Mucosa of stomach (tissue), 1 donor: ENCODE measurements around the gene NBEAL1.
"Not testable (repeated sequence)": the region's sequence is repeated elsewhere in the genome, so short reads cannot be mapped to it uniquely, and the experiment has no call there.

Source experiments
- H3K27me3 ChIP-seq: one replicate; pipeline ENCODE4 v1.7.0; 2013; ENCODE audit warnings: mild to moderate bottlenecking, low read length; ENCODE audit not compliant: control insufficient read depth, insufficient read depth
- H3K36me3 ChIP-seq: one replicate; pipeline ENCODE4 v1.7.0; 2013; ENCODE audit warnings: low read length; ENCODE audit not compliant: control insufficient read depth, insufficient read depth
- H3K4me1 ChIP-seq: one replicate; pipeline ENCODE4 v1.7.0; 2013; ENCODE audit warnings: mild to moderate bottlenecking, low read length; ENCODE audit not compliant: control insufficient read depth, insufficient read depth
- H3K4me3 ChIP-seq: one replicate; pipeline ENCODE4 v1.7.0; 2013; ENCODE audit warnings: low read length
- H3K9ac ChIP-seq: one replicate; pipeline ENCODE4 v1.7.0; 2013; ENCODE audit warnings: mild to moderate bottlenecking, low read length, moderate library complexity
- H3K9me3 ChIP-seq: one replicate; pipeline ENCODE4 v1.7.0; 2013; ENCODE audit warnings: mild to moderate bottlenecking, low read length, moderate library complexity; ENCODE audit not compliant: control insufficient read depth
- donor health status: Pancreatic carcinoma.

NBEAL1 gene

DNA sequence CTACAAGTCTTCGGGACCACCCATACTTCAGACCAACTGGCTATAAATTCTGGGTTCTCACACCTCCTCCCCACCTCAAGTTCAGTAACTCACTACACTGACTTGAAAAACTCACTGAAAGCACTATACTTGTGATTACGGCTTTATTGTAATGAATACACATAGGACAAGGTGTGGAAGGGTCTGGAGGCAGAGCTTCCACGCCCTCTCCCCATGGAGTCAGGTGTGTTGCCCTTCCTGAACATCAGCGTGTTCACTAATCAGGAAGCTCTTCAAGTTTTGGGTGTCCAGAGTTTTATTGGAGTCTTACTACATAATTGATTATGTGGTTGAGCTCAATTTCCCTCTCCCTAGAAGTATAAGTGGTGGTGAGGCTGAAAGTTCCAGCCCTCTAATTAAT is 27.5 kb downstream of the NBEAL1 start:
- Histone ChIP-seq H3K9ac (no peak overlapping the region), H3K4me1 (no peaks in the 10 kb centered on the region), H3K9me3 (no peaks in the 10 kb centered on the region), H3K36me3 (no peaks in the 10 kb centered on the region), H3K4me3 (no peak overlapping the region), H3K27me3 (no peaks in the 10 kb centered on the region)

DNA sequence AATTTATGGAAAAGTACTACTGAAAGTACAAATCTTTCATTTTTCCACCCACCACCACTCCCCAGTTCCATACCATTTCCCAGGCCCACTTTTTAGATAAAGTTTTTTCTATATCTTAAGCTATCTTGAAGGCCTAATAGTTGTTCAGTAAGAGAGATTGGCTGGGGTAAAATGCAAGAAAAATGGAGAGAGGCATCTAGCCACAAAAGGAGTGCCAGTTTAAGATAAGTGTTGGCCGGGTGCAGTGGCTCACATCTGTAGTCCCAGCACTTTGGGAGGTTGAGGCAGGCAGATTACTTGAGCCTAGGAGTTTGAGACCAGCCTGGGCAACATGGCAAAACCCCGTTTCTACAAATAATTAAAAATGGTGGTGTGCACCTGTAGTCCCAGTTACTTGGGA is 28.6 kb downstream of the NBEAL1 start:
- Histone ChIP-seq H3K4me3 (no peak overlapping the region), H3K4me1 (no peaks in the 10 kb centered on the region), H3K9ac (no peak overlapping the region), H3K36me3 (no peaks in the 10 kb centered on the region), H3K27me3 (no peaks in the 10 kb centered on the region), H3K9me3 (no peaks in the 10 kb centered on the region)

DNA sequence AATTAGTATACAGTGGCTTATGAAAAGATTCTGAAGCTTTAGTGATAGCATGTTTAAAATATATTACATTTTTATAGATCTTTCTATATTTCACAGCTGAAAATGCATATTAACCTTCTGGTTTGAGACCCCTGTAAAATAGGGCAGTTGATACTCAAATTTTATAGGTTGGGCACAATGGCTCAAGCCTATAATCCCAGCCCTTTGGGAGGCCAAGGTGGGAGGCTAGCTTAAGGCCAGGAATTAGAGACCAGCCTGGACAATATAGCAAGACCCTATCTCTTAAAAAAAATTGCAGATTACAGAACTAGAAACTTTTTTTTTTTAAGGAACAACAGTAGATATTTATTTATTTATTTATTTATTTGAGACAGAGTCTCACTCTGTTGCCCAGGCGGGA is 31.2 kb downstream of the NBEAL1 start:
- no peaks in the 10 kb centered on the region for H3K9me3 ChIP-seq

DNA sequence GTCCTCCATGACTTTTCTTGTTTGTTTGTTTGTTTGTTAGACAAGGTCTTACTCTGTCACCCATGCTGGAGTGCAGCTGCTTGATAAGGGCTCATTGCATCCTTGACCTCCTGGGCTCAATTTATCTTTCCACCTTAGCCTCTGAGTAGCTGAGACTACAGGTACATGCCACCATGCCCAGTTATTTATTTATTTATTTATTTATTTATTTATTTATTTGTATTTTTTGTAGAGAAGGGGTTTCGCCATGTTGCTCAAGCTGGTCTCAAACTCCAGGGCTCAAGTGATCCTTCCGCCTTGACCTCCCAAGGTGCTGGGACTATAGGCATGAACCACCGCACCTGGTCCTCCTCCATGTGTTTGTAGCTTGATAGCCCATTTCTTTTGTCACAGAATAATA is 37.9 kb downstream of the NBEAL1 start:
- H3K4me3 ChIP-seq, result no peak overlapping the region
- no peak overlapping the region for H3K9ac ChIP-seq
- H3K4me1 ChIP-seq, result no peaks in the 10 kb centered on the region
- H3K9me3 ChIP-seq, result no peaks in the 10 kb centered on the region
- H3K36me3 ChIP-seq, result no peaks in the 10 kb centered on the region
- H3K27me3 ChIP-seq, result no peaks in the 10 kb centered on the region

More for the DNA sequence above, 31.2 kb downstream of the NBEAL1 start:
- no peaks in the 10 kb centered on the region for H3K4me1 ChIP-seq
- H3K36me3 ChIP-seq, result no peaks in the 10 kb centered on the region
- no peaks in the 10 kb centered on the region for H3K27me3 ChIP-seq
- no peak overlapping the region for H3K9ac ChIP-seq
- H3K4me3 ChIP-seq, result no peak overlapping the region

DNA sequence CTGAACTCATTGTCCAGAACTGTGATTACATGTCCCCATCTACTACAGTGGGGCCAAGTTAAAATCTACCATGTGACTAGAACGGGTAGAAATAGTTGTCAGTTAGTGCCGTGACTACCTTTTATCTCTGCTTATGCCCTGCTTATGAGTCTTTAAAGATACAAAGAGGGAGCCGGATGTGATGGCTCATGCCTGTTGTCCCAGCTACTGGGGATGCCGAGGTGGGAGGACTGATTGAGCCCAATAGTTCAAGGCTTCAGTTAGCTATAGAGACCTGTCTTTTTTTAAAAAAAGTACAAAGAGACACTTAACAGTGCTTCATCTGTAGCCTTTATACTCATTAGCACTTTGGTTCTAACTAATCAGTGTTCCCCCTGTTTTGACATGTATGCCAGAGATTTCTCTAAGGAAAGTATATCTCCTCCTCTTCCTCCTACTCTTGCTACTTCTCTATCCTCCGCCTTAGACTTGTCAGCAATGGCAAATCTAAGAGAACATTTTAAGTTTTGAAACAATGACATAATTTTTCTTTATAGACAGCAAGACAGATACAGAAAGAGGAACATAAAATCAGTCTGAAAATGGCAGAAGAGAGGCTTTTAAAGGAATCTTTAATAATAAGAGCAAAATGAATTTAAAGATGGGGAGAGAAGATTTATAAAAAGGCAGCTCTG is 45.0 kb downstream of the NBEAL1 start:
- no peak overlapping the region for H3K9ac ChIP-seq
- no peaks in the 10 kb centered on the region for H3K27me3 ChIP-seq
- no peaks in the 10 kb centered on the region for H3K4me1 ChIP-seq
- peaks cover 6% of the 10 kb centered on the region for H3K36me3 ChIP-seq
- no peaks in the 10 kb centered on the region for H3K9me3 ChIP-seq
- no peak overlapping the region for H3K4me3 ChIP-seq

DNA sequence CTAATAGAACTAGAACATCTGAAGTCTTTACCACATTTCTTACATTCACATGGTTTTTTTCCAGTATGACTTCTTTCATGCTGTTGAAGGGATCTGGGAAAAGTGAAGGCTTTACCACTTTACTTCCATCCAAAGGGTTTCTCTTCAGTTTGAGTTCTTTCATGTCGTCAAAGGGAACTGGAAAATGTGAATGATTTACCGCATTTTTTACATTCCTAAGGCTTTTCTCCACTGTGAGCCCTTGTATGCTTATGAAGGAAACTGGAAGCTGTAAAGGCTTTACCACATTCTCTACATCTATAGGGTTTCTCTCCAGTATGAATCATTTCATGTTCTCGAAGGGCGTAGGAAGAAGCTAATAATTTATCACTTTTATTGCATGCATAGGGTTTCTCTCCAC is 46.7 kb downstream of the NBEAL1 start:
- Histone ChIP-seq H3K4me3 (no peak overlapping the region), H3K27me3 (no peaks in the 10 kb centered on the region), H3K9ac (no peak overlapping the region), H3K4me1 (no peaks in the 10 kb centered on the region), H3K9me3 (no peaks in the 10 kb centered on the region), H3K36me3 (peaks cover 6% of the 10 kb centered on the region)

DNA sequence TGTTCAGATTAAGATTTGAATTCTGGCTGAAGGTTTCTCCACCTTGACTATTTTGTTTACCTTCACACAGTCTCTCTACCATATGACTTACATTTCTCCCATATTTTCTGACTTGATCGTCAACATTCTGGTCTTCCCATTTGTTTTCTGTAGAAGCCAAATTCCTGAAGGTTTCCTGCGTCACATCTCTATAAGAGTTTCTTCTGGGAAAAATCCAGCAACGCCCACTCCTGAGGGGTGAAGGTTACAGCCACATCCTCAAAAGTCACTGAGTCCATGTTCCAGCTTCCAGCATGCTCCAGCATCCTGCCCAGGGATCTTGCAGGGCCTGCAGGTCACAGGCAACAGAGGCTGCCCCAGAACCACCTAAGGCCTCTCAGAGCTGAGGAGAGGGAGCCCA is 47.5 kb downstream of the NBEAL1 start:
- Histone ChIP-seq H3K36me3 (peaks cover 6% of the 10 kb centered on the region), H3K27me3 (no peaks in the 10 kb centered on the region), H3K4me1 (no peaks in the 10 kb centered on the region), H3K9me3 (no peaks in the 10 kb centered on the region), H3K9ac (no peak overlapping the region), H3K4me3 (no peak overlapping the region)

DNA sequence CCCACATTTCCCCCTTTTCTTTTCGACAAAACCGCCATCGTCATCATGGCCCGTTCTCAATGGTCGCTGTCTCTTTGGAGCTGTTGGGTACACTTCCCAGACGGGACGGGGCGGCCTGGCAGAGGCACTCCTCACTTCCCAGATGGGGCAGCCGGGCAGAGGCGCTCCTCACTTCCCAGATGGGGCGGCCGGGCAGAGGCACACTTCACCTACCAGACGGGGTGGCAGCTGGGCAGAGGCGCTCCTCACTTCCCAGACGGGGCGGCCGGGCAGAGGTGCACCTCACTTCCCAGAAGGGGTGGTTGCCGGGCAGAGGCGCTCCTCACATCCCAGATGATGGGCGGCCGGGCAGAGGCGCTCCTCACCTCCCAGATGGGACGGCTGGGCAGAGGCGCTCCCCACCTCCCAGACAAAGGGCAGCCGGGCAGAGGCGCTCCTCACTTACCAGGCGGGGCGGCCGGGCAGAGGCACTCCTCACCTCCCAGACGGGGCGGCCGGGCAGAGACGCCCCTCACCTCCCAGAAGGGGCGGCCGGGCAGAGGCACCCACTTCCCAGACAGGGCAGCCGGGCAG is 51.9 kb downstream of the NBEAL1 start:
- not testable (repeated sequence) for H3K27me3 ChIP-seq, H3K9ac ChIP-seq, H3K4me3 ChIP-seq, H3K9me3 ChIP-seq, H3K4me1 ChIP-seq, H3K36me3 ChIP-seq

DNA sequence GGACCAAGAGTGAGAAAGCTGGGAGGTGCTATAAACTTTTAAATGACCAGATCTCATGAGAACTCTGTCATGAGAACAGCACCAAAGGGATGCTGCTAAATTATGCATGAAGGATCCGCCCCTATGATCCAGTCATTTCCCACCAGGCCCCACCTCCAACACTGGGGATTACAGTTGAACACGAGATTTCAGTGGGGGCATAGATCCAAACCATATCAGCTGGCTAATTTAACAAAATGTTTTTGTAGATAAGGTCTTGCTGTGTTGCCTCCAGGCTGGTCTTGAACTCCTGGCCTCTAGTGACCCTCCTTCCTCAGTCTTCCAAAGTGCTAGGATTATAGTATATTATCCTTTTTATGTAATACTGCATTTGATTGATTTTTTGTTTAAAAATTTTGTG is 56.0 kb downstream of the NBEAL1 start:
- no peaks in the 10 kb centered on the region for H3K4me1 ChIP-seq
- no peaks in the 10 kb centered on the region for H3K27me3 ChIP-seq
- H3K36me3 ChIP-seq, result peaks cover 5% of the 10 kb centered on the region
- H3K4me3 ChIP-seq, result no peak overlapping the region
- no peak overlapping the region for H3K9ac ChIP-seq
- H3K9me3 ChIP-seq, result no peaks in the 10 kb centered on the region

DNA sequence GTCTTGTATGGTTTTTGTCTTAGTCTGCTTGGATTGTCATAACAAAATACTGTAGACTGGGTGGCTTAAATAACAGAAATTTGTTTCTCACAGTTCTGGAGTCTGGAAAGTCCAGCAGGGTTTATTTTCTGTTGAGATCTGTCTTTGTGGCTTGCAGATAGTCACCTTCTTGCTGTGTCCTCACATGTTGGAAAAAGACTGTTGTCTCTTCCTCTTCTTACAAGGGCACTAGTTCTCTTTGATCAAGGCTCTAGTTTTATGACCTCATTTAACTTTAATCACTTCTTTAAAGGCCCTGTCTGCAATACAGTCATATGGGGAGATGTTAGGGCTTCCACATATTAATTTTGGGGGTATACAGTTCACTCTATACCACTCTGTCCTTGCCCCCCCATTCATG is 56.5 kb downstream of the NBEAL1 start:
- Histone ChIP-seq H3K36me3 (peaks cover 5% of the 10 kb centered on the region), H3K4me1 (no peaks in the 10 kb centered on the region), H3K9ac (no peak overlapping the region), H3K4me3 (no peak overlapping the region), H3K27me3 (no peaks in the 10 kb centered on the region), H3K9me3 (no peaks in the 10 kb centered on the region)

DNA sequence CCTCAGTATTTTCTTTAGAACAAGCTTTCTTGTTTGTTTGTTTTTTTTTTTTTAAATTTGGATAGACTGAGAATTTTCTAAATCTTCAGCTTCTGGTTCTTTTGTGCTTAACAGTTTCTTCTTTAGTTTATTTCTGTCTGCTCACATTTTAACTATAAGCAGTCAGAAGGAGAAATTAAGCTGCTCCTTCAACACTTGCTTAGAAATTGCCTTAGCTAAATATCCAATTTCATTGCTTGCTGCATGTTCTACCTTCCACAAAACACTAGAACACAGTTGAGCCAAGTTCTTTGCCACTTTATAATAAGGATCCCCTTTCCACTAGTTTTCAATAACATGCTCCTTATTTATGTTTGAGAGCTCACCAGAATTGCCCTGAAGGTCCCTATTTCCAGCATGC is 57.7 kb downstream of the NBEAL1 start:
- Histone ChIP-seq H3K36me3 (peaks cover 5% of the 10 kb centered on the region), H3K9ac (no peak overlapping the region), H3K4me1 (no peaks in the 10 kb centered on the region), H3K27me3 (no peaks in the 10 kb centered on the region), H3K9me3 (no peaks in the 10 kb centered on the region), H3K4me3 (no peak overlapping the region)

DNA sequence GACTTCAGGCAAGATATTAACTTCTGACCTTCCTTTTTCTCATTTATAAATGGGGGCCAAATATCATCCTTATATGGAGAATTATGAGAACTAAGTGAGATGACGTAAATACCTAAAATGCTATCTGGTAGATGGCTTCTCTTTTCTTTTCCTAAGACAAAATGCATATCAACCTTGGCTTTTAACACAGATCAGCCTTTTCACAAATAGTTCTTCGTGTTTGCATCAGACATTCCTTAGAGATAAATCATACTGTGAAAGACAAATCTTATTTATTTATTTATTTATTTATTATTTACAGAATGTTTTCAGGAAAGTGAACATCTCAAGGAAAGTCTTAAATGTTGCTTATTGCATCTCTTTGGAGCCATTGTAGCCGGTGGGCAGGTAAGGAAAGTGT is 62.8 kb downstream of the NBEAL1 start:
- no peak overlapping the region for H3K9ac ChIP-seq
- peaks cover 14% of the 10 kb centered on the region for H3K4me1 ChIP-seq
- no peak overlapping the region for H3K4me3 ChIP-seq
- H3K9me3 ChIP-seq, result no peaks in the 10 kb centered on the region
- H3K36me3 ChIP-seq, result no peaks in the 10 kb centered on the region
- no peaks in the 10 kb centered on the region for H3K27me3 ChIP-seq
